ENCODE results near the gene FGF1. TPM values are rescaled to one million over a fixed set of nuclear protein-coding genes. Genes with fewer than 3 reads are reported as not detected.
A peak's percentile ranks its signal among the peaks of the same experiment; 100 is the strongest.

The FGF1 gene
- total RNA-seq, 1 experiment from 2014 or later = 3.2 TPM

- Histone ChIP-seq H3K18ac (ENCODE audit: insufficient read length, low read depth, low read length) (no peak overlapping the region), H3K14ac (ENCODE audit: insufficient read depth, low read length) (no peak overlapping the region), H3K4me2 (ENCODE audit: insufficient read depth, insufficient read length, low read length) (no peak overlapping the region), H2AK5ac (ENCODE audit: insufficient read length, low read length) (no peak overlapping the region), H4K91ac (ENCODE audit: insufficient read length, low read depth, low read length) (no peak overlapping the region), H3K4ac (ENCODE audit: low read depth, low read length) (no peak overlapping the region), H3K27ac (ENCODE audit: insufficient read length, low read depth, low read length) (no peak overlapping the region), H3K23ac (ENCODE audit: insufficient read length, low read depth, low read length) (no peak overlapping the region), H3K9me3 (ENCODE audit: control insufficient read depth, low read depth, low read length) (no peaks in the 10 kb centered on the region), H4K8ac (replicated peaks; ENCODE audit: insufficient read length, low read depth, low read length) (no peak overlapping the region), H3K23me2 (ENCODE audit: insufficient read length, low read depth, low read length, poor library complexity, severe bottlenecking) (no peaks in the 10 kb centered on the region), H2BK12ac (ENCODE audit: insufficient read length, low read depth, low read length) (no peak overlapping the region), H2AFZ (ENCODE audit: low read length) (no peak overlapping the region), H3K79me2 (ENCODE audit: insufficient read depth, low read length) (peaks cover 4% of the 10 kb centered on the region; the same call in 1 of the 2 replicates), H2BK120ac (ENCODE audit: low read depth, low read length, poor library complexity, severe bottlenecking) (no peak overlapping the region), H3T11ph (ENCODE audit: low read length) (no peak overlapping the region), H2BK20ac (ENCODE audit: low read depth, low read length, poor library complexity, severe bottlenecking) (no peak overlapping the region), H4K5ac (ENCODE audit: insufficient read length, low read depth, low read length) (no peak overlapping the region), H3K4me1 (ENCODE audit: insufficient read depth, low read length) (peaks cover 13% of the 10 kb centered on the region; the same call in 1 of the 2 replicates), H3K9ac (ENCODE audit: extremely low read depth, insufficient read length, low read length) (no peak overlapping the region), H3K27me3 (ENCODE audit: insufficient read depth, low read length) (no peaks in the 10 kb centered on the region), H2BK5ac (ENCODE audit: insufficient read length, low read length) (no peak overlapping the region), H3K56ac (ENCODE audit: insufficient read length, low read depth, low read length) (no peak overlapping the region), H4K20me1 (ENCODE audit: control insufficient read depth, insufficient read depth, insufficient read length) (no peaks in the 10 kb centered on the region), H2BK15ac (ENCODE audit: low read depth, low read length) (no peak overlapping the region), H3K79me1 (ENCODE audit: insufficient read depth, low read depth, low read length, poor library complexity, severe bottlenecking) (no peaks in the 10 kb centered on the region)
- Mint-ChIP-seq H3K9me3 (peaks cover 10 to 12% of the 10 kb centered on the region in 2 experiments), H3K36me3 (ENCODE audit: insufficient read depth in 1 of 3, low read depth in 3 of 3) (peaks cover 10 to 14% (median 10%) of the 10 kb centered on the region in 3 experiments), H3K27ac (peak overlapping the region; percentile 41 to 98 (median 96); a peak in 3 of 7 replicates), H3K27me3 (ENCODE audit: low read depth) (no peaks in the 10 kb centered on the region), H3K4me3 (no peak overlapping the region), H3K4me1 (peaks cover 62 to 63% of the 10 kb centered on the region in 2 experiments)
- WGBS (ENCODE audit: extremely low coverage, insufficient read length, low lambda C conversion rate) = no CpG with 5 or more reads among the region's 7 CpGs
- DNase-seq = no peak
- no peak for TF ChIP-seq CTCF (conservative IDR thresholded peaks at IDR 0.05)
Measured at GRCh38 chr5:142700566-142700965, 14.7 kb upstream of the FGF1 start.
